Measurements from ENCODE around the gene NAGPA.

Gene NAGPA

GRCh38 chr16:5027575-5028235 is 6.0 kb downstream of the NAGPA start:
- no peak for DNase-seq (ENCODE audit: low read depth)

DNA sequence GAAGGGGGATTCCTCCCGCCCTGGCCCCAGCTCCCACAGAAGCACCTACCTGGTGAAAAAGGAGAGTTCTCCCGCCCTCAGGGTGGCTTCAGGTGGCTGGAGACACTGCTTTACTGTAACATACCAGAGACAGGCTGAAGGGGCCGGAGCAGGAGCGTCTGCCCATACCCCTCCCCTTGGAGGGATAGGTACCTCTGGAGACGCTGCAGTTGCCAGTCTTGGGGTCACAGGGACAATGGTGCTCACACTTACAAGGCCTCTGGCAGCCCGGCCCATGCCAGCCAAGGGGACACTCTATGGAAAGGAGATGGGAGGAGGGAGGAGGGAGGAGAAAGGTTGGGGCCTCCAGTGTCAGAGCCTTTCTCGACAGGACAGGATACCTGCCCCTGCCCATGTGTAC is 6.6 kb downstream of the NAGPA start:
- DNase-seq (ENCODE audit: low read depth): no peak

DNA sequence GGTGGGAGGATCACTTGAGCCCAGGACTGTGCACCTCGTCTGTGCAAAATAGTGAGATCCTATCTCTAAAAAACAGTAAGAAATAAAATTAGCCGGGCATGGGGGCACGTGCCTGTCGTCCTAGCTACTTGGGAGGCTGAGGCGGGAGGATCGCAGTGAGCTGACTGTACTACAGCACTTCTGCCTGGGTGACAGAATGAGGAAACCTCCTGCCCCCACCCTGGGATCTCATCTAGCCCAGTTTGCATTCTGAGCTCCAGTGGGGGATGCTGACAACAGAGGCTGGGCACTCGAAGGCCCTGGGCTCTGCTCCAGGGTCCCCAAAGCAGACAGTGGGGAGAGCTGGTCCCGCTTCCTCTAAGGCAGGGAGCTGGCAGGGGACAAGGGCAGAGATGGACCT is 7.1 kb downstream of the NAGPA start:
- DNase-seq (ENCODE audit: low read depth): no peak

GRCh38 chr16:5025171-5025632 is 8.5 kb downstream of the NAGPA start:
- no peak for DNase-seq (ENCODE audit: low read depth)

DNA sequence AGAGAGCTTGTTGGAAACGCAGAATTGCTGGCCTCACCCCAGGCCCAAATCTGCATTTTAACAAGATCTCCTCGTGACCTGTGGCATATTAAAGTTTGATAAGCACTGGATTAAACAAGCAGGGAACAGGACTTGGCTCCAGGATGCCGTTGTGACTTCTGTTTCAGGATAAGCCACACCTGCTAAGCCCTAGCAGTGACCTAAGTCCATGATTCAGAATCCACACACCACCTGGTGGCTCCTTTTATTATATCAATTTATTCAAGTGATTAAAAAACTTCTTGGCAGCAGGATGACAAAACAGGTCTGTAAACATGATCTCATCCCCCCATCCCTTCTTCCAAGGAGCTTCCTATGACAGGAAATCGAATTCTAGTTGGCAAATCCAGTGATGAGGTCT is 9.1 kb downstream of the NAGPA start:
- no peak for DNase-seq (ENCODE audit: low read depth)

- no peak for DNase-seq (ENCODE audit: low read depth)
These were observed 11.2 kb downstream of the NAGPA start for GRCh38 chr16:5022521-5022920.

- DNase-seq (ENCODE audit: low read depth): no peak
These were observed 13.2 kb downstream of the NAGPA start for GRCh38 chr16:5020551-5020950.

DNA sequence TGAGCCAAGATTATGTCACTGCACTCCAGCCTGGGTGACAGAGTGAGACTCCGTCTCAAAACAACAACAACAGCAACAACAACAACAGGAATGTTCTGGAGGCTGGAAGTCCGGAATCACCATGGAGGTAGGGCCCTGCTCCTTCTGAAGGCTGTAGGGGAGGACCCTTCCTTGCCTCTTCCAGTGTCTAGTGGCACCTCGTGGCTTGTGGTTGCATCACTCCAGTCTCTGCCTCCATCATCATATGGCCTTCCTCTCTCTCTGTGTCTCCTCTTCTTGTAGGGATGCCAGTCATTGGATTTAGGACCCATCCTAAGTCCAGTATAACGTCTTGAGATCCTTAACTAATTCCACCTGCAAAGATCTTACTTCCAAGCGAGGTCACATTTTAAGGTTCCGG is 14.0 kb downstream of the NAGPA start:
- no peak for DNase-seq (ENCODE audit: low read depth)

GRCh38 chr16:5018793-5019192 is 14.9 kb downstream of the NAGPA start:
- DNase-seq (ENCODE audit: low read depth): no peak

DNA sequence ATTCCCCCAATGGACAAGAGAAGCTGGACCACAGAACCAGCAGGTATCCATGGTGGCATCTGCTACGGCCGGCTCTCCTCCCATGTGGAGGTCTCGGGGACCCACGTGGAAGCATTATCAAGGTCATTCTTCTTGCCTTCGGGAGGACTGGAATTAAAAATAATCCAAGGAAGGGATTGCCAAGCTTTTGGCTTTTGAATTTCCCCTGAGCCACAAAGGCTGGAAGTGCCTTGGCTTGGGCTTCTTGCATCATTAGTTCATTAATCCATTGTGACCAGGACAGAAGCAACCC is 16.1 kb downstream of the NAGPA start:
- DNase-seq (ENCODE audit: low read depth): no peak

DNA sequence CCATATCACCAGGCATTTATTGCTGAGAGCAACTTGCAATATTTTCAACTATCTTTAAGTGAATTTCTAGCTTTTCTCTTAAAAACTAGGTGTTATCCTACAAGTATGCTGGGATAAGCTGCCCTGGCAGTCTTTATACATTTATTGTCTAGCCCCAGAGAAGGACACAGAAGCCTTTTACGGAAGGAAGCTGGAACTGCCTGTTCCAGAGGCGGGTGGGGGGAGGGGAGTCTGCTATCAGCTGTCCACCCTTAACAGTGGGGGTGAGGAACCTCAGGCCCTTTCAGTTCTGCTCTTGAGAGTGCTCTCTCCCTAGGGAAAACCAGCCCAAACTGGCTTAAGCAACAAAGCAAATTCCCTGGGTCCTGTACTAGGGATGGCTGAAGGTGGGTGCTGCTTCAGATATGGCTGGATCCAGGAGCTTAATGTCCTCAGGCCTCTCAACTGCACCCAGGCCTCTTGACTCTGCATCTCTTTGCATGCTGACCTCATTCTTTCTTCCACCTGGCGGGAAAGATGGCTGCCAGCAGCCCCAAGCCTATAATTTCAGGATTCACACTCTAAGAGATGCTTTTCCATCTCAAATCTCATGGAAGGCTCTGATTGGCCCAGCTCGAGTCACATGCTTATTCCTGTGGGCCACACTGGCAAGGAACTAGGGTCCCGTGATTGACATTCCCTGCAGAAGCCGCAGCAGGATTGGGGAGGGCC is 16.6 kb downstream of the NAGPA start:
- no peak for DNase-seq (ENCODE audit: low read depth)

GRCh38 chr16:5015887-5016286 is 17.8 kb downstream of the NAGPA start:
- DNase-seq (ENCODE audit: low read depth): no peak

DNA sequence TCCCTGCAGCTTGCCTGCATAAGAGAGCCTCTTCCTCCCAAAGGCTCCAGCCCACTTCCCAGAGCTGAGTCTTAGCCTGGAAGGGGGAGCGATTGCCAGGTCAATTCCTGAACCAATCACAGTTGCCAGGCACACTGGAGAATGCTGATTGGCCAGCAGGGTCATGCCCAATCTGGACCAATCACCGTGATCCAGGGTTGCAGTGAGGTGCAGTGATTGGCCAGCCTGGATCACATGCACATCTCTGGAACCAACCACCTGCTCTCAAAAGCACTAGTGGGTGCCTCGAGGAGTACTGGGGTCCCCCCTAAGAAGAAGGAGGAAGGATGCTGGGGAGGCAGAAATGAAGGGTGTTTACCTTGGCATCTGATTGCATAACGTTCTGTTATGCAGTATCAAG is 18.4 kb downstream of the NAGPA start:
- no peak for DNase-seq (ENCODE audit: low read depth)

- DNase-seq (ENCODE audit: low read depth): no peak
These were observed 20.8 kb downstream of the NAGPA start for GRCh38 chr16:5012887-5013286.

DNA sequence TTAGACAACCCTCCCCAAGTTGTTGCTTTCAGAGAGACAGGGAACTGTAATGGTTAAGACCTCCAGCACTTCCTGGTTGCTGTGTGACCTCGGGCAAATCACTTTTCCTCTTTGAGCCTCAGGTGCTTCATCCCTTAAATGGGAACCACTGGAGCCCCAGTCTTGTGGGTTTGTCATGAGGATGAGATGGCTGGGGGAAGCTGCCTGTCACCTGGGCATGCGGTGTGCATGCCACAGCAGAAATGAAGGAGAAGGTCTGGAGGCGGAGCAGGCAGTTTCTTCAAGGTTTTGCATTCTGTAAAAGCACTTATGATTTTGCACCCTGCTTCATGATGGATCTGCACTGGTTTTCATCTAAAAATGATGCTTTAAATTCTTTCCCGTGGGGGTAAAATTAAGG is 22.1 kb downstream of the NAGPA start:
- DNase-seq (ENCODE audit: low read depth): no peak

DNA sequence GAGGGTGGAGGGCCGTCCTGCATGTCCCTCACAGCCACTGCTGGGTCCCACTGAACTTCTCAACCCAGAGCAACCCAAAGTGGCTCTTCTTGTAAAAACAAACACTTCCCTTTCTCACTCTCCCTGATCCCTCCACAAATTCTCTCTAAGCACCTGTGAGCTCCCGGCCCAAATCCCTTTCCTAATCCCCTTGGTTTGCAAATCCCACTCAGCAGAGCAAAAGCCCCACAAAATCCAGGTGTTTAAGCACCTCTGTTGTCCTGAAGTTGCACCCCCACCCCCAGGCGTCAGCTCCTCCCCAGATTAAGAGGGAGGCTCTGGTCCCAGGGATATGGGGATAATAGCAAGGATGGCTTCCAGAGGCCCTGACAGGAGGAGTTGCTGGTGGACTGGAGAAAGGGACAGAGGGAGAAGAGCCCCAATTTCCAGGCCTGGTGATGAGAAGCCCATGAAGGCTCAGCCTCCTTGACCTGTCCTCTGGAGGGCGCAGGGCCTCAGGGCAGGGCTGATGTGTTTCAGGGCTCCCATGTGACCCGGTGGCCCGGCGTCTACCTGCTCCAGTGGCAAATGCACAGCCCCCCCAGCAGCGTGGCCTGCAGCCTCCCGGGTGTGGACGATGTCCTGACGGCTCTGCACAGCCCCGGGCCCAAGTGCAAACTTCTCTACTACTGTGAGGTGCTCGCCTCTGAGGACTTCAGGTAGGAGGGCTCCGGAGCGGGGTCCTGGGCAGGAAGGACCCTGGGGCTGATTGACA is 23.0 kb downstream of the NAGPA start:
- no peak for DNase-seq (ENCODE audit: low read depth)

- no peak for DNase-seq (ENCODE audit: low read depth)
These were observed 25.4 kb downstream of the NAGPA start for GRCh38 chr16:5008311-5008731.

DNA sequence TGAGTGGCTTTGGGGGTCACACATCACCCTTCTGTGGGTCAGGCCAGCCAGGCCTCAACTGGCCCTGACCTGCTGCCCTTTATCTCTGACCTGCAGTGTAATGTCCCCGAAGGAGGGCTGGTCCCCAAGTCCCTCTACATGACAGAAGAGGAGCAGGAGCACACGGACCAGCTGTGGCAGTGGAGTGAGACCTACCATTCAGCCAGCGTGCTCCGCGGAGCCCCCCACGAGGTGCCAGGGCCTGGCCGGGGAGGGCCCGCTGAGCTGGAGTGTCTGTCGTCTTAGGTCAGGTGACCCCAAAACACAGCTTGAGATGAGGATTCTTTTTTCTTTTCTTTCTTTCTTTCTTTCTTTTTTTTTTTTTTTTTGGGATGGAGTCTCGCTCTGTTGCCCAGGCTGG is 26.5 kb downstream of the NAGPA start:
- no peak for DNase-seq (ENCODE audit: low read depth)

DNA sequence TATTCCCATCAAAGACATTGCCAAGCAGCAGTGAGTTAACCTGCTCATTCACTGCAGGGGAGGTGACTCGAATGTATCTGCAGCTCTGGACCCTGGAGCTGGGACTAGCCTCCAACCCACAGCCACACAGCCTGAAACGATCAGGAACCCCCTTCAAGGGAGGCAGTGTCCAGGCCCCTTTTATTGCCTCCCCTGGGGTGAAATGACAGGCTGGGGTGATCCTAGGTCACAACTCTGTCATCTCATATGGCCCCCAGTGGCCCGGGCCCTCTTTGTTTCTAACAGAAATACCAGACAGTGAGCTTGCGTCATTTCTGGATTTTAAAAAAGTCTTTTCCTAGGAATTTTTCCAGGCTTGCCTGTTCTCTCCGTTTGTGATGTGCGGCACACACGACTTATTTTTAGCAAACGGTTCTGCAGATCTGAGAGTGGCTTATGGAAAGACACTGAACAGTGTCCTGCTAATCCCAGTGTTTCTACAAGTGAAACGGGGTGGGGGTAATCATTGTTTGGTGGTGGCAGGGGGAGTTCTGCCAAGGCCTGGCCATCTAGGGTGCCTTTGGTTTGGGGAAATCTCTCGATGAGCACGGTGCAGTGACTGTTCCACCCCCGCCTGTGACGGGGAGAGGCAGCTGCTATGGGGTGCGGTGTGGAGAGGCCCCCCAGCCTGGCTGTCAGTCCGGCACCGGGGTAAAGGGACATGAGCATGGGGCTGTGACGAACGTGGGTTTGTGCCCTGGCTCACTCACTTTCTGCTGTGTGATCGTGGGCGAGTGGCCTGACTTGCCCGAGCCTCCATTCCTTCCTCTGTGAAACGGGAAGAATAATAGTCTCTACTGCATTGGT is 27.2 kb downstream of the NAGPA start:
- no peak for DNase-seq (ENCODE audit: low read depth)

DNA sequence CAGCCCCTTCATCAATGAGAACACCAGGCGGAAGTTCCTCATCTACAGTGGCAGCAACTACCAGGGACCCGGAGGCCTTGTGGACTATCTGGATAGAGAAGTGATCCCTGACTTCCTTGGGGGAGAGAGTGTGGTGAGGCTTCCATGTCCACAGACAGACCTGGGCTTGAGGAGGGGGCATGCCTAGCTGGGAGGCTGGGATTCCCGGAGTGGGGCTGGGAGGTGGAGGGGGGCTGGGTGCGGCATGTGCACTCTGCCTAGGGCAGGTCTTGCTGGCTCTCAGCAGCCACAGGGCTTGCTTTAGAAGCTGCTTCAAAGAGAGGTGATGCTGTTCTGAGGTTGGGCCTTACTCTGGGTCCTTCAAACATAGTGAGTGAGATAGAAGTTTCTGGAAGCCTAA is 27.8 kb downstream of the NAGPA start:
- no peak for DNase-seq (ENCODE audit: low read depth)

DNA sequence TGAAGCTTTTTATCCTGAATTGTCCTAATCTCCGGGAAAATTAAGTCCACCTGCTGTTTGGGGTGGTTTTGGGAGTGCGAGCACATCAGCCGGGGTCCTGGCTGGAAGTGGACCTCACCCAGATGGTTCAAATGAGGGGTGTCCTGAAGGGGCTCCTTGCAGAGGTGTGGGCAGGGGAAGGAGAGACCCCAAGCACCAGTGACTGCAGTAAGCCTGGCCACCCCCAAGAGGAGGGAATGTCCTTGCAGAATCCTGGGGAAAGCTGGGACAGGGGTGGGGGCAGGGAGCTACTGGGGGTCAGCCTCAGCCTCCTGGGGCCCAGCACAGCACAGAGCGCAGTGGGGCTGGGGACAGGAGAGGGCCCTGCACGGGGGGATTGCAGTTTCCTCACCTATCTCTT is 29.4 kb downstream of the NAGPA start:
- no peak for DNase-seq (ENCODE audit: low read depth)

DNA sequence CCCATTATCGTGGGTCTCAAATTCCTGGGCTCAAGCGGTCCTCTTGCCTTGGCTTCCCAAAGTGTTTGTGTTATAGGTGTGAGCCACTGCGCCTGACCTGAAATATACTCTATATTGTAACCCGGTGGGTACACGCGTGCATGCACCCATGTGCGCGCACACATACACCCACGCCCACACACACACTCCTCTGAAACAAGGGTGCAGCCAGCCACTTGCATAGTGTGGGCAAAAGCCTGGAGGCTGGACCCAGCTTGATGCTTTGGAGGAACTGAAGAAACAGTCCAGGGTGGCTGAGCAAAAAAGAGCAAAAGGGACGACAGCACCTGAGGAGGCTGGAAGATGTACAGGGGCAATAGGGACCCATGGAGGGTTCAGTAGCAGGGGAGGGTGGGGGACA is 29.9 kb downstream of the NAGPA start:
- DNase-seq (ENCODE audit: low read depth): no peak

- no peak for DNase-seq (ENCODE audit: low read depth)
These were observed 30.5 kb downstream of the NAGPA start for GRCh38 chr16:5003211-5003610.

All from fibroblast of the conjunctiva (primary cell).